Measurements from ENCODE around the gene ZSWIM5. TPM values are rescaled to one million over a fixed set of nuclear protein-coding genes. Genes with fewer than 3 reads are reported as not detected.

ZSWIM5 gene
- total RNA-seq, 2 experiments from 2014 or later, result 0.63 to 0.69 TPM

DNA sequence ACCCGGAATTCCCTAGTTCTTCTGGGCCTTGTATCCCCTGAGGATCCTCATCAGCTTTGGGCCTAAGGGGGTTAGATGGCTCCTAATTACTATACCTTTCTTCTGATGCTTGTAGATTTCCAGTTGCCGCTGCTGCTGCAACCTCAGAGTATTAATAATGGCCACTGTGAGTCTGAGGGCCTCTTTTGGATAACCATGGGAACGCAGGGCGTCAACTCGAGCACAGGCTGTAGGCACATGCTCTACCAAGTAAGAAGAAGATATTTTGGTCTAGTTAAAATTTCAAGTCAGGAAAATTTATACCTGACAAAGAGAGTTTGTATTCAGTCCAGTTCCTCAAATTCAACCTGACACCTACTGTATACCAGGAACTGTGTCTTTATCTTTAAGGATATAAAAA is 166.1 kb downstream of the ZSWIM5 start:
- ChIA-PET POLR2A (no interaction called here), CTCF (no interaction called here)
- no peaks in the 10 kb centered on the region for H3K27me3 Mint-ChIP-seq
- no peak overlapping the region for H3K4me3 Mint-ChIP-seq
- intact Hi-C loops (cut with DNase I, micrococcal nuclease), result no loop called here
- DNase-seq (no peak), ATAC-seq (no peak)
- no peaks in the 10 kb centered on the region for H3K36me3 Mint-ChIP-seq (ENCODE audit: low read depth)
- H3K27ac Mint-ChIP-seq, result no peak overlapping the region
- H3K9me3 Mint-ChIP-seq (ENCODE audit: low read depth), result no peaks in the 10 kb centered on the region
- peaks cover 7% of the 10 kb centered on the region for H3K4me1 Mint-ChIP-seq

DNA sequence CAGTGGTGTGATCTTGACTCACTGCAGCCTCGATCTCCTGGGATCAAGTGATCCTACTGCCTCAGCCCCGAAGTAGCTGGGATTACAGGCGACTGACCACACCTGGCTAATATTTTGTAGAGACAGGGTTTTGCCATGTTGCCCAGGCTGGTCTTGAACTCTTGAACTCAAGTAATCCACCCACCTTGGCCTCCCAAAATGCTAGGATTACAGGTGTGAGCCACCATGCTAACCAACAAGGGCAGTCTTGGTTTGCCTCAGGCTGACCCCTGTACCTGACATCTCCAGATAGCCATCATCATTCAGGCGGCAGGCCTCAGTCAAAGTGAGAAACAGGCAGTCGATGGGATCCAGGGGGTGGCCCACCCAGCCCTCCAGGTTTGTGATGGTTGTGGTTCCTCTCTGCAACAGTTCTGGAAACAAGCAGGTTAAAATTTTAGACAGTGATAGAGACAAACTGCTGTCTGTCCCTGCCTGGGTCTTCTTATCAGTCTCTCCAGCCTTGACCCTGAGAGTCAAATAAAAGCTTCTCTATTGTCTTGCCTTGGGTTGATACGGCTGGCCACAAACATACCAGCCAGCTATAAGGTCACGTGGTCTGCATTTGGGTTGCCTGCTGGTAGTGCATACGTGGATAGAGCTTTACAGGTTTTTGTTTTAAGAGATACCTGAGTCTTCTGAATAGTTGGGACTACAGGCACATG is 167.6 kb downstream of the ZSWIM5 start:
- H3K27ac Mint-ChIP-seq, result no peak overlapping the region
- ChIA-PET CTCF (no interaction called here), POLR2A (no interaction called here)
- H3K4me3 Mint-ChIP-seq, result no peak overlapping the region
- no peaks in the 10 kb centered on the region for H3K27me3 Mint-ChIP-seq
- intact Hi-C loops (cut with DNase I, micrococcal nuclease), result no loop called here
- H3K36me3 Mint-ChIP-seq (ENCODE audit: low read depth), result no peaks in the 10 kb centered on the region
- no peaks in the 10 kb centered on the region for H3K9me3 Mint-ChIP-seq (ENCODE audit: low read depth)
- peaks cover 7% of the 10 kb centered on the region for H3K4me1 Mint-ChIP-seq
- DNase-seq, result no peak
- no peak for ATAC-seq

DNA sequence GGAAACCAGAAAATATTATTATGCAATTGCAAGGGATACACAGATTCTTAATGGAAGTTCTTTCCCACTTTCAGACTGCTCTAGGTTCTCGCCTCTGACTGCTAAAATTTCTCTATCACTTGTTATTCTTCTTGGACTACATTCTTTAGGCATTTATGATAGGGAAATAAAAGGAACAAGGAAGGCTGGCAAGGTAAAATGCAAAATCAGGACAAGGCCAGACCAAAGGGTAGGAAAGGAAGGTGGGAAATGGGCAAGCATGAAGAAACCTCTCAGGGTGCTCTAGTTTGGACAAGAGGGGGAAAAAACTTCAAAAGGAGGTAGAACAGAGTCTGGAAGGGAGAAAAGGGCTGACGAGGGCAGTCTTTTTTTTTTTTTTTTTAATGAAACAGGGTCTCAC is 168.2 kb downstream of the ZSWIM5 start:
- H3K27ac Mint-ChIP-seq, result no peak overlapping the region
- no peaks in the 10 kb centered on the region for H3K36me3 Mint-ChIP-seq (ENCODE audit: low read depth)
- H3K4me1 Mint-ChIP-seq, result peaks cover 7% of the 10 kb centered on the region
- H3K9me3 Mint-ChIP-seq (ENCODE audit: low read depth), result no peaks in the 10 kb centered on the region
- ATAC-seq (no peak), DNase-seq (no peak)
- ChIA-PET CTCF (no interaction called here), POLR2A (no interaction called here)
- H3K27me3 Mint-ChIP-seq, result no peaks in the 10 kb centered on the region
- intact Hi-C loops (cut with DNase I, micrococcal nuclease), result no loop called here
- no peak overlapping the region for H3K4me3 Mint-ChIP-seq

DNA sequence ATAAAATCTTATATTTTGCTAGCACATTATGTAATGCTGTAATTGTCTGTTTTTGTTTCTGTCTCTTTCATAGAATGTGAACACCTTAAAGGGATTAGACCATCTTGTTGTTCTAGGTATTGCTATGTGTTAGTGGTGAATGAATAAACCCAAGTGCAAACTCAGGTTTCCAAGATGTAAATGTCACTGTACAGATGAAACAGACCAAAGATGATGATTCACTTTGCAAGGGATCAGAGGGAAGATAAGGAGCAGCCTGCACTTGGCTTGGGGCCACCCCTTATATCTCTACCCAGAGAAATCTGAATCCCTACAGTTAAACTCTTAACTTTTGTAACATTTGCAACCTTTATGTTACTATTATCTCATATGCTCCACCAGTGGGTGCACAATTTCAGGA is 168.9 kb downstream of the ZSWIM5 start:
- H3K36me3 Mint-ChIP-seq (ENCODE audit: low read depth), result no peaks in the 10 kb centered on the region
- ChIA-PET CTCF (no interaction called here), POLR2A (no interaction called here)
- H3K27ac Mint-ChIP-seq, result no peak overlapping the region
- ATAC-seq (peak; percentile 92), DNase-seq (peak; percentile 26)
- no peaks in the 10 kb centered on the region for H3K9me3 Mint-ChIP-seq (ENCODE audit: low read depth)
- H3K27me3 Mint-ChIP-seq, result no peaks in the 10 kb centered on the region
- no peak overlapping the region for H3K4me3 Mint-ChIP-seq
- intact Hi-C loops (cut with DNase I, micrococcal nuclease), result no loop called here
- H3K4me1 Mint-ChIP-seq, result peaks cover 7% of the 10 kb centered on the region

DNA sequence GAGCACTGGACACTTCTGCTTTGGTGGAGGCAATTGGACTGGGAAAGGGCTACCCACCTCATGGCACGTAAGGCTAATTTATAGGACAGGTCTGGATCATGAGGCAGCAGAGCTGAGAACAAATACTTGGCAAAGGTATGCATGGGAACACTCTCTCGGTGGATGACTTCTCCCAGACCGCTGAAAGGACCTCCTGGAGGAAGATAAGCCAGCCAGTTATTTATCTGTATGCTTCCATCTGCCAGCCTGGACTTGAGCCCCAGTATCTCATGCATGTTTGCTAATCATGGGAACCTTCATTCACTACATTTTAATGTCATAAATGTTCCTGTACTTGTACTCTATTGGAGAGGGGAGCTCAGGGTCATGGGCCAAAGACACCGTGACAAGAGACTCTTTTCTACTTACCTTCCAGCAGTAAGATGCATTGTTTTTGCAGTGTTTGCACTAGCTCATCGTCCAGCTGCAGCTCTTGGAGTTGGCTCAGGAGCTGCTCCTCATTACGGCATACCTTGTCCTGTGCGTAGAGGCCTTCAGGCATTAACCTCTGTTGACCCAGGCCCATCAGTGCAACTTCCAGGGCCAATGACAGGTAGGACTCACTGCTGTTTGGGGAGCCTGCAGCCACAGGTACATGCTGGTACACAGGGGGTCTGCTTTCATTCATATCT is 170.6 kb downstream of the ZSWIM5 start:
- no peak for DNase-seq
- ChIA-PET POLR2A (no interaction called here), CTCF (interaction anchor here (0.7 to 1.0 kb wide), 3 partner anchors 17 to 44 kb away, joined by 3 to 4 read pairs (median 3); no protein-coding TSS in a partner anchor)
- no peak for ATAC-seq
- Mint-ChIP-seq H3K4me1 (peaks cover 7% of the 10 kb centered on the region), H3K27ac (no peak overlapping the region), H3K36me3 (ENCODE audit: low read depth) (no peaks in the 10 kb centered on the region), H3K27me3 (no peaks in the 10 kb centered on the region), H3K9me3 (ENCODE audit: low read depth) (no peaks in the 10 kb centered on the region), H3K4me3 (no peak overlapping the region)
- intact Hi-C loops (cut with DNase I, micrococcal nuclease), result no loop called here

DNA sequence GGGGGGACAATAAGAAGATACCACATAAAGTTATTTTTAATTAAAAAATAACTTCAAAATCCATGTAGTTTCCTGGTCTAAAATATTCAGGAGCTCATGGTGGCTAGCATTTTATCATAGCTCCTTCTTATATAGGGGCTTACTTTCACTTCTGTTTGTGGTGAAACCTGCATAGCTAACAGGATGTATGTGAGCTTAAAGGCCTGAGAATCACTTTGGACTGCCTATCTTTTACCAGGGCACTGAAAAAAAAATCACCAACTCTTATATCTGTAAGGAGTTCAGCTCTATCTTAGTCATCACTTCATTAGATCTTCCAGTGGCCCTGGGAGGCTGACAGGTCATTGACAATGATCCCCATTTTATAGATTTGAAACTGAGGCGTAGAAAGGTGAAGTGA is 173.0 kb downstream of the ZSWIM5 start:
- H3K4me1 Mint-ChIP-seq, result peaks cover 7% of the 10 kb centered on the region

DNA sequence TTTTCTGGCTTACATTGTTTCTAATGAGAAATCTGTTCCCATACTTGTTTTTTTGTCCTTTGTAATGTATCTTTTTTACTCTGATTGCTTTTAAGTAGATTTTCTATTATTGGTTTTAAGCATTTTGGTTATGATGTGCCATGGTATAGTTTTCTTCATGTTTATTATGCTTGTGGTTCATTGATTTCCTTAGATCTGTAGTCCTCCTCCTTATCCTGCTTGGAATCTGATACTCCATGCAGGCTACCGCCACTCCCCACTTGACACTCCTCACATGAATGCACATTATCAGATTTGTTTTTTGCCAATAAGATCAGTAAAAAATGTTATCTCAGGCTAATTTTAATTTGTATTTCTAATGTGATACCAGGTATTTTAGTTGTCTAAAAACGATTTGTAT is 173.6 kb downstream of the ZSWIM5 start:
- ATAC-seq (no peak), DNase-seq (no peak)
- POLR2A ChIA-PET, result interaction anchor here (0.6 kb wide), 1 partner anchor 72 kb away, joined by 3 read pairs; no protein-coding TSS in a partner anchor
- no peak overlapping the region for H3K27ac Mint-ChIP-seq
- peaks cover 7% of the 10 kb centered on the region for H3K4me1 Mint-ChIP-seq
- no peak overlapping the region for H3K4me3 Mint-ChIP-seq
- intact Hi-C loops (cut with DNase I, micrococcal nuclease), result no loop called here
- no peaks in the 10 kb centered on the region for H3K9me3 Mint-ChIP-seq (ENCODE audit: low read depth)
- CTCF ChIA-PET, result interaction anchor here (0.6 to 2.0 kb wide), 3 partner anchors 19 to 163 kb away, joined by 3 to 8 read pairs (median 5); partner anchors contain the start of gene UROD
- H3K36me3 Mint-ChIP-seq (ENCODE audit: low read depth), result no peaks in the 10 kb centered on the region
- H3K27me3 Mint-ChIP-seq, result no peaks in the 10 kb centered on the region

More for the DNA sequence above, 173.0 kb downstream of the ZSWIM5 start:
- no peak overlapping the region for H3K27ac Mint-ChIP-seq
- no peaks in the 10 kb centered on the region for H3K27me3 Mint-ChIP-seq
- CTCF ChIA-PET, result interaction anchor here (1.0 to 2.1 kb wide), 3 partner anchors 15 to 21 kb away, joined by 3 to 9 read pairs (median 8); partner anchors contain the start of gene UROD
- POLR2A ChIA-PET, result interaction anchor here (0.6 kb wide), 1 partner anchor 73 kb away, joined by 3 read pairs; no protein-coding TSS in a partner anchor
- H3K9me3 Mint-ChIP-seq (ENCODE audit: low read depth), result no peaks in the 10 kb centered on the region
- H3K4me3 Mint-ChIP-seq, result no peak overlapping the region
- intact Hi-C loops (cut with DNase I, micrococcal nuclease), result no loop called here
- ATAC-seq, result no peak
- no peaks in the 10 kb centered on the region for H3K36me3 Mint-ChIP-seq (ENCODE audit: low read depth)
- no peak for DNase-seq

DNA sequence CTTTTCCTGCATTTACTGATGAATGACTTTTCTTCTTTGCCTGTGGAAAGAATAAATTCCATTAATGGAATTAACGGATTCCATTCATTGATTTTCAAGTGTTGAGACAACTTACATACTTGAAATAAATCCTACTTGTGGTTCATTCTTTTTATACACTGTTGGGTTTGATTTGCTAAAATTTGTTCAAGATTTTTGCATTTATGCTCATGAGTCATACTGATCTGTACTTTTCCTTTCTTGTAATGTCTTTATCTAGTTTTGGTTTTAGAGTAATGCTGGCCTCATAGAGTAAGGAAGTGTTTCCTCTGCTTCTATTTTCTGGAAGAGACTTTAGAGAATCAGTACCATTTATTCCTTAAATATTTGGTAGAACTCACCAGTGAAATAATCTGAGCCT is 180.0 kb downstream of the ZSWIM5 start:
- ChIA-PET CTCF (no interaction called here), POLR2A (no interaction called here)
- Mint-ChIP-seq H3K4me3 (no peak overlapping the region), H3K9me3 (ENCODE audit: low read depth) (no peaks in the 10 kb centered on the region), H3K27me3 (no peaks in the 10 kb centered on the region), H3K4me1 (peaks cover 13% of the 10 kb centered on the region), H3K27ac (no peak overlapping the region), H3K36me3 (ENCODE audit: low read depth) (no peaks in the 10 kb centered on the region)
- no peak for DNase-seq
- intact Hi-C loops (cut with DNase I, micrococcal nuclease), result no loop called here
- peak; percentile 55 for ATAC-seq

DNA sequence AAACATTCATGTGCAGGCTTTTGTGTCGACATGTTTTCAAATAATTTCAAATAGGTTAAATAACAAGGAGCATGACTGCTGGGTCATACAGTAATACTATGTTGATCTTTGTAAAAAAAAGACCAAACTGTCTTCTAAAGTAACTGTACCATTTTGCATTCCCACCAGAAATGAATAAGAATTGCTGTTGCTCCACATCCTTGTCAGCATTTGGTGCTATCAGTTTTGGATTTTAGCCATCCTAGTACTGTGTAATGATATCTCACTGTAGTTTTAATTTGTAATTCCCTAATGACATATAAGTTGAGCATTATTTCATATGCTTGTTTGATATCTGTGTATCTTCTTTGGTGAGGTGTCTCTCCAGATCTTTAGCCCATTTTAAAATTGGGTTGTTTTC is 182.7 kb downstream of the ZSWIM5 start:
- DNase-seq (no peak), ATAC-seq (no peak)
- no peaks in the 10 kb centered on the region for H3K36me3 Mint-ChIP-seq (ENCODE audit: low read depth)
- H3K9me3 Mint-ChIP-seq (ENCODE audit: low read depth), result no peaks in the 10 kb centered on the region
- no peak overlapping the region for H3K4me3 Mint-ChIP-seq
- POLR2A ChIA-PET, result no interaction called here
- peaks cover 13% of the 10 kb centered on the region for H3K4me1 Mint-ChIP-seq
- CTCF ChIA-PET, result no interaction called here
- intact Hi-C loops (cut with DNase I, micrococcal nuclease), result no loop called here
- no peak overlapping the region for H3K27ac Mint-ChIP-seq
- no peaks in the 10 kb centered on the region for H3K27me3 Mint-ChIP-seq

DNA sequence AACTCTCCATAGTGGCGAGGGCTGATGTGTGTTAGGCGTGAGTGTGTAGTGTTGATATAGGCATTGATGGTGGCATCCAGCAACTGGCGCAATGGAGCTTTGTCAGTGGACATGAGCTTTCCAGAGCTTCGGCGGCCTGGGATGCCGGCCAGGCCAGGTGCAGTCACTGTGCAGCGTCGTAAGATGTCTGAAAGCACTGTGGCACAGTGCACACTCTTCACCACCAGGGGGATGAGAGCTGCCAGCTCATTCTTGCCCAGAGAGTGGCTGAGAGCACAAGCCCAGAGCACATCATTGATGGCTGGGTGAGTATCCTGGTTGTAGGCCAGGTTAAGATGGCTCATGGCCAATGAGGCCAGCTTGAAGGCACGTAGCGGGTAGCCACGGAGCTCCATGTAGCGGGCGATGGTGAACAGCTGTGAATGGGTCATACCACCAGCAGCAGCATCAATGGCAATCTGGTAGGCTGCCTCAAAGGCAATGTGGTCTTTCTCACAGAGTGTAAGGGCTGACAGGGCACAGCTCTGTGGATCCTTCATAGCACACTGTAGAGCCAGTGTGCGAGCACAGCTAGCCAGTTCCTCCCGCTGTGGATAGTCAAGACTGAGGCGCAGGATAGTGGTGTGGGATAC is 187.7 kb downstream of the ZSWIM5 start:
- peaks cover 13% of the 10 kb centered on the region for H3K4me1 Mint-ChIP-seq
- H3K9me3 Mint-ChIP-seq (ENCODE audit: low read depth), result no peaks in the 10 kb centered on the region
- no peak overlapping the region for H3K27ac Mint-ChIP-seq
- CTCF ChIA-PET, result interaction anchor here (0.6 to 12.6 kb wide), 22 partner anchors 9 to 1293 kb away, joined by 3 to 255 read pairs (median 4); partner anchors contain the start of gene TOE1
- H3K36me3 Mint-ChIP-seq (ENCODE audit: low read depth), result peaks cover 6% of the 10 kb centered on the region
- H3K27me3 Mint-ChIP-seq, result no peaks in the 10 kb centered on the region
- intact Hi-C loops (cut with DNase I, micrococcal nuclease), result loop anchor here (1.0 kb wide), 2 partner anchors 212 to 282 kb away; no protein-coding TSS in a partner anchor
- POLR2A ChIA-PET, result no interaction called here
- H3K4me3 Mint-ChIP-seq, result no peak overlapping the region
- DNase-seq (peak; percentile 81), ATAC-seq (peak; percentile 95)

DNA sequence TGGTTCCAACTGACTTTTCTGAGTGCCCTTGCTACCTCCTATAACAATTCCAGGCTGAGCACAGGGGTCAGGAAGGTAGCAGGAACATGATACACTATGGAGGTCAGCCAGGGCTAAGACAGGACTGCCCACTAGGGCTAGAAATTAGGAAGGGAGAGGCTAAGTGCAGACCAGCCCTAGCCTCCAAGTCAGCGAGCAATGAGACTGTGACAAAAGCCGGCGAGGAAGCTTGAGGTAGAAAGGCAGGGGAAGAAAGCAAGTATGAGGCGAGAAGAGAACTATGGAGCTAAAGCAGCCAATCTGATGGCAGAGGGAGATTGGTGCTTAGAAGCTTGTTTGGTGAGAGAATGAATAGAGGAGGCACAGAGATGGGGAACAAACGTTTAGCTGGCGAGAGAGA is 189.6 kb downstream of the ZSWIM5 start:
- Mint-ChIP-seq H3K36me3 (ENCODE audit: low read depth) (peaks cover 6% of the 10 kb centered on the region), H3K4me1 (peaks cover 19% of the 10 kb centered on the region), H3K9me3 (ENCODE audit: low read depth) (no peaks in the 10 kb centered on the region), H3K27me3 (no peaks in the 10 kb centered on the region), H3K4me3 (no peak overlapping the region), H3K27ac (no peak overlapping the region)
- no peak for ATAC-seq
- DNase-seq, result no peak
- intact Hi-C loops (cut with DNase I, micrococcal nuclease), result no loop called here
- CTCF ChIA-PET, result interaction anchor here (0.6 to 12.6 kb wide), 4 partner anchors 93 to 424 kb away, joined by 3 to 255 read pairs (median 3); no protein-coding TSS in a partner anchor
- POLR2A ChIA-PET, result interaction anchor here (0.7 to 1.3 kb wide), 2 partner anchors 323 to 473 kb away, joined by 3 read pairs; partner anchors contain the start of genes MUTYH and TOE1
